ENCODE data around the gene PLAGL2. TPM values are rescaled to one million over a fixed set of nuclear protein-coding genes. Genes with fewer than 3 reads are reported as not detected.

The PLAGL2 gene
- total RNA-seq, 1 donor from 2014 or later: 16.5 TPM

- Histone ChIP-seq H3K4me1 (no peaks in the 10 kb centered on the region), H2AFZ (replicated peaks) (no peak overlapping the region), H3K9ac (no peak overlapping the region), H3K27me3 (no peaks in the 10 kb centered on the region), H3K4me2 (no peak overlapping the region), H3F3A (ENCODE audit: low read depth) (no peaks in the 10 kb centered on the region), H3K36me3 (peaks cover 4% of the 10 kb centered on the region), H4K20me1 (ENCODE audit: low read depth) (peaks cover under 1% of the 10 kb centered on the region), H3K79me2 (ENCODE audit: low read depth) (no peaks in the 10 kb centered on the region), H3K27ac (no peak overlapping the region), H3K9me3 (ENCODE audit: low read depth) (no peaks in the 10 kb centered on the region), H3K4me3 (no peak overlapping the region)
- Mint-ChIP-seq H3K4me3 (no peak overlapping the region), H3K27me3 (ENCODE audit: insufficient read depth, low read depth) (peaks cover 2% of the 10 kb centered on the region), H3K4me1 (no peaks in the 10 kb centered on the region), H3K9me3 (no peaks in the 10 kb centered on the region), H3K36me3 (peaks cover 45% of the 10 kb centered on the region), H3K27ac (no peak overlapping the region)
- DNase-seq (ENCODE audit: low spot score): no peak
- TF ChIP-seq CTCF (IDR thresholded peaks at IDR 0.05): no peak
- no peak for TF ChIP-seq EZH2 (IDR thresholded peaks at IDR 0.05)
- no peak for TF ChIP-seq EZH2phosphoT487 (IDR thresholded peaks at IDR 0.05)
Observed at GRCh38 chr20:32142991-32143390, 64.6 kb downstream of the PLAGL2 start.

MicroRNAs within 50 kb of the gene (microRNA counts, 767-probe panel; counts per million panel counts)
- microRNA hsa-miR-1825: 460 counts per million, percentile 90 among the panel's probes with 10 or more counts

Other genes starting within 250 kb of the PLAGL2 start
- gene XKR7, start 239.6 kb downstream of the PLAGL2 start, total RNA-seq (ENCODE audit: low replicate concordance): 0.07 and 0.19 TPM in 2 replicates
- gene CCM2L, start 197.3 kb downstream of the PLAGL2 start, total RNA-seq (ENCODE audit: low replicate concordance): 0.75 and 3.9 TPM in 2 replicates
- not detected in 2 replicates for gene HCK, start 155.5 kb downstream of the PLAGL2 start, total RNA-seq (ENCODE audit: low replicate concordance)
- 27.9 and 41.7 TPM in 2 replicates for gene TM9SF4, start 98.0 kb downstream of the PLAGL2 start, total RNA-seq (ENCODE audit: low replicate concordance)
- 22.3 and 23.5 TPM in 2 replicates for gene POFUT1, start 137 bp upstream of the PLAGL2 start, total RNA-seq (ENCODE audit: low replicate concordance)
- gene KIF3B, start 69.9 kb upstream of the PLAGL2 start, total RNA-seq (ENCODE audit: low replicate concordance): 16.8 and 20.9 TPM in 2 replicates
- 48.2 and 64.0 TPM in 2 replicates for gene ASXL1, start 150.6 kb upstream of the PLAGL2 start, total RNA-seq (ENCODE audit: low replicate concordance)